K562 (cell line): ENCODE data around the gene ZMYND19. TPM values are rescaled to one million over a fixed set of nuclear protein-coding genes. Genes with fewer than 3 reads are reported as not detected.
A peak's percentile ranks its signal among the peaks of the same experiment; 100 is the strongest.

ENCODE experiments used
- CBFB ChIP-seq: sonication (generic); formaldehyde crosslinking; IDR thresholded peaks from 2 replicates; pipeline ENCODE4 v1.4.0; 2020; ENCODE audit warnings: mild to moderate bottlenecking, missing genetic modification reagents
- CHD7 ChIP-seq: fragments of 200-600 bp; sonication (generic); IDR thresholded peaks from one replicate; pipeline ENCODE4 v1.6.1; 2012; ENCODE audit warnings: mild to moderate bottlenecking, low read depth, low read length, inconsistent platforms
- DPF2 ChIP-seq: fragments of 450-650 bp; IDR thresholded peaks from 2 replicates; pipeline ENCODE4 v1.6.1; 2016
- E2F4 ChIP-seq: sonication (generic); formaldehyde crosslinking; IDR thresholded peaks from 2 replicates; pipeline ENCODE4 v1.8.0; 2022; ENCODE audit warnings: mild to moderate bottlenecking, low read depth, missing genetic modification reagents
- ILF3 ChIP-seq: fragments of 450-650 bp; IDR thresholded peaks from 2 replicates; pipeline ENCODE4 v1.6.1; 2018; ENCODE audit warnings: antibody characterized with exemption, mild to moderate bottlenecking, moderate library complexity, borderline replicate concordance
- MIER1 ChIP-seq: fragments of 450-650 bp; IDR thresholded peaks from 2 replicates; pipeline ENCODE4 v1.6.1; 2016; ENCODE audit warnings: antibody characterized with exemption, mild to moderate bottlenecking, low read depth
- MTA1 ChIP-seq: fragments of 450-650 bp; IDR thresholded peaks from 2 replicates; pipeline ENCODE4 v1.6.1; 2017; ENCODE audit warnings: borderline replicate concordance
- MYBL2 ChIP-seq, 2 experiments: fragments of 450-650 bp in 1 of 2; sonication (generic) in 1 of 2; formaldehyde crosslinking in 1 of 2; IDR thresholded peaks; 2 replicates each; pipeline versions ENCODE4 v1.6.1 to v1.8.1; 2017 to 2022; ENCODE audit warnings: borderline replicate concordance in 1 of 2, inconsistent platforms in 1 of 2, low read depth in 1 of 2, mild to moderate bottlenecking in 1 of 2, missing genetic modification reagents in 1 of 2, moderate library complexity in 1 of 2
- RFX5 ChIP-seq: IDR thresholded peaks from 2 replicates; pipeline ENCODE4 v1.6.1; 2011; ENCODE audit warnings: low read depth, mild to moderate bottlenecking, improper control_type of control experiment, low read length
- TFAM ChIP-seq: fragments of 250-450 bp; sonication (Bioruptor Pico); conservative IDR thresholded peaks from 2 replicates; pipeline ENCODE4 v1.5.0; 2021; ENCODE audit warnings: mild to moderate bottlenecking, moderate library complexity
- polyA plus RNA-seq, 8 experiments: library from polyadenylated mRNA; depleted of rRNA in 4 of 8; stranded (reverse) in 5 of 8; unstranded in 3 of 8; fragments of >200 nt; fragmentation: Nextera tagmentation in 2 of 8; fragmentation: Illumina TruSeq in 1 of 8; extraction: Ambion mirVana in 2 of 8; extraction: Trizol in 1 of 8; gene quantifications; 2 replicates each; pipeline versions ENCODE4 v1.2.1 to v1.2.3, GENCODE V29; 2011 to 2014; ENCODE audit warnings: inconsistent platforms in 1 of 8, missing spikeins in 1 of 8
- total RNA-seq, 7 experiments: library from RNA; depleted of rRNA in 6 of 7; stranded (reverse); fragments of >200 nt in 6 of 7; fragmentation: Illumina TruSeq in 2 of 7; extraction: Trizol in 2 of 7; gene quantifications; 2 replicates each; pipeline versions ENCODE4 v1.2.1 to v1.2.3, GENCODE V29; 2011 to 2021; ENCODE audit warnings: low replicate concordance in 1 of 7
- TF ChIP-seq, protein P1 (sequence below): sonication (generic); formaldehyde crosslinking; IDR thresholded peaks from 2 replicates; pipeline ENCODE4 v1.8.0; 2022; ENCODE audit warnings: mild to moderate bottlenecking, missing genetic modification reagents, borderline replicate concordance

The ZMYND19 gene
- total and polyA plus RNA-seq, 9 of the 15 experiments (the other 6 are each of a cell fraction or from before 2014, with no cell fraction given) = 1.0 to 86.7 (median 44.0) TPM

- TF ChIP-seq CHD7 (no peak), MYBL2 (IDR thresholded peaks at IDR 0.05; ENCODE audit: low read depth) (no peak), MYBL2 (CRISPR knock-in tag; IDR thresholded peaks at IDR 0.05; ENCODE audit: borderline replicate concordance) (no peak), ILF3 (no peak), DPF2 (0 out of 2 replicates have a peak, but pooled peaks have one; percentile 34), MIER1 (no peak), E2F4 (CRISPR knock-in tag) (no peak), MTA1 (no peak), TFAM (CRISPR knock-in tag) (no peak), CBFB (no peak), RFX5 (no peak)
- TF ChIP-seq, protein P1, sequence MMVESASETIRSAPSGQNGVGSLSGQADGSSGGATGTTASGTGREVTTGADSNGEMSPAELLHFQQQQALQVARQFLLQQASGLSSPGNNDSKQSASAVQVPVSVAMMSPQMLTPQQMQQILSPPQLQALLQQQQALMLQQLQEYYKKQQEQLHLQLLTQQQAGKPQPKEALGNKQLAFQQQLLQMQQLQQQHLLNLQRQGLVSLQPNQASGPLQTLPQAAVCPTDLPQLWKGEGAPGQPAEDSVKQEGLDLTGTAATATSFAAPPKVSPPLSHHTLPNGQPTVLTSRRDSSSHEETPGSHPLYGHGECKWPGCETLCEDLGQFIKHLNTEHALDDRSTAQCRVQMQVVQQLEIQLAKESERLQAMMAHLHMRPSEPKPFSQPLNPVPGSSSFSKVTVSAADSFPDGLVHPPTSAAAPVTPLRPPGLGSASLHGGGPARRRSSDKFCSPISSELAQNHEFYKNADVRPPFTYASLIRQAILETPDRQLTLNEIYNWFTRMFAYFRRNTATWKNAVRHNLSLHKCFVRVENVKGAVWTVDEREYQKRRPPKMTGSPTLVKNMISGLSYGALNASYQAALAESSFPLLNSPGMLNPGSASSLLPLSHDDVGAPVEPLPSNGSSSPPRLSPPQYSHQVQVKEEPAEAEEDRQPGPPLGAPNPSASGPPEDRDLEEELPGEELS (CRISPR knock-in tag) = 0 out of 2 replicates have a peak, but pooled peaks have one; percentile 20
Measured at GRCh38 chr9:137534256-137535119, 55.8 kb downstream of the ZMYND19 start (continued).
